Upper lobe of left lung (tissue), 4 donors: Measurements from ENCODE around the gene TMEM131L.

Experiments used
- CTCF ChIP-seq, 6 experiments: fragments of 450-650 bp in 4 of 6; fragments of 200-600 bp in 2 of 6; sonication (generic) in 2 of 6; IDR thresholded peaks; one replicate each; pipeline ENCODE4 v1.5.1; 2016 to 2019; ENCODE audit warnings: antibody characterized with exemption in 6 of 6
- EP300 ChIP-seq, 4 donors: sonication (generic); formaldehyde crosslinking; IDR thresholded peaks; one replicate each; pipeline ENCODE4 v1.5.1; 2017; ENCODE audit warnings: antibody characterized with exemption in 4 of 4, control low read depth in 2 of 4
- POLR2A ChIP-seq, 4 donors: fragments of 450-650 bp; IDR thresholded peaks; one replicate each; pipeline ENCODE4 v1.5.1; 2016 to 2017; ENCODE audit warnings: antibody characterized with exemption in 4 of 4, mild to moderate bottlenecking in 2 of 4

DNA sequence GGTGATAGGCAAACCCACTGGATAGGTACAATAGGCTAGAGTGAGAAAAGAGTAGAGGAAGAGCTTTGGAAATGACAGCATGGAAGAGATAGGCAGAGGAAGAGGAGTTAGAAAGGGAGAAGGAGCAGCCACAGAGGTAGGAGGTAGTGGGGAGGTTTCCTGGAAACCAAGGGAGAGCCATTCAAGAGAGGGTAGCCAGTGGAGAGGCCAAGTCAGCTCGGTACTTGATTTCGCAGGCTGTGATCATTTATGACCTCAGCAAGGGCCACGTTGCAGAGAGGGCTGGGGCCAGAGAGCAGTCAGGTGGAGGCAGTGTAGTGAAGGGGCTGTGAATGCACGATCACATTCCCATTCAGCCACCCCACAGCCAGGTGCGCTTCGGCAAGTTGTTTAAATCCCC lies 76.0 kb downstream of the TMEM131L start:
- no peak for TF ChIP-seq CTCF (IDR thresholded peaks at IDR 0.05)
- TF ChIP-seq POLR2A (IDR thresholded peaks at IDR 0.05): no peak
- no peak for TF ChIP-seq EP300 (IDR thresholded peaks at IDR 0.05)
